GM11168 (cell line): Measurements from ENCODE around the gene MAD1L1.
"Not testable (repeated sequence)": the region's sequence is repeated elsewhere in the genome, so short reads cannot be mapped to it uniquely, and the experiment has no call there.

Source experiments
- in situ Hi-C: fragments of 300-500 bp; cut with MboI; formaldehyde crosslinking; loops from one replicate; pipeline ENCODE4 v1.12.0; 2022; ENCODE audit warnings: low sequenced_read_pairs; ENCODE audit not compliant: unreplicated experiment

Gene MAD1L1

GRCh38 chr7:1869452-1870130 is 363.2 kb downstream of the MAD1L1 start:
- in situ Hi-C loops: no loop called here

GRCh38 chr7:1868516-1869165 is 364.1 kb downstream of the MAD1L1 start:
- in situ Hi-C loops: no loop called here

- in situ Hi-C loops: no loop called here
Measured at GRCh38 chr7:1867370-1868260, 365.1 kb downstream of the MAD1L1 start.

- in situ Hi-C loops: no loop called here
Measured at GRCh38 chr7:1866601-1867000, 366.1 kb downstream of the MAD1L1 start.

- in situ Hi-C loops: no loop called here
Measured at GRCh38 chr7:1865571-1866255, 367.0 kb downstream of the MAD1L1 start.

- in situ Hi-C loops: no loop called here
Measured at GRCh38 chr7:1865000-1865555, 367.7 kb downstream of the MAD1L1 start.

GRCh38 chr7:1864161-1864940 is 368.4 kb downstream of the MAD1L1 start:
- in situ Hi-C loops: no loop called here

- in situ Hi-C loops: no loop called here
Measured at GRCh38 chr7:1863091-1863900, 369.4 kb downstream of the MAD1L1 start.

- in situ Hi-C loops: no loop called here
Measured at GRCh38 chr7:1862560-1862959, 370.2 kb downstream of the MAD1L1 start.

- in situ Hi-C loops: no loop called here
Measured at GRCh38 chr7:1861799-1862458, 370.8 kb downstream of the MAD1L1 start.

GRCh38 chr7:1860881-1861798 is 371.6 kb downstream of the MAD1L1 start:
- in situ Hi-C loops: not testable (repeated sequence)

- in situ Hi-C loops: no loop called here
Measured at GRCh38 chr7:1859266-1860035, 373.3 kb downstream of the MAD1L1 start.

GRCh38 chr7:1858435-1859265 is 374.1 kb downstream of the MAD1L1 start:
- in situ Hi-C loops: no loop called here

GRCh38 chr7:1857487-1858421 is 375.0 kb downstream of the MAD1L1 start:
- in situ Hi-C loops: no loop called here
